HAP-1 (cell line): Measurements from ENCODE around the gene CYLD.

ENCODE experiments used
- DNase-seq, 2 experiments: peaks; one replicate each; pipeline ENCODE4 v3.0.0-alpha.2; 2016 to 2020; ENCODE audit warnings: low spot score in 2 of 2
- H3K27me3 ChIP-seq: fragments of 250-450 bp; sonication (Bioruptor Pico); 2 replicates; pipeline ENCODE4 v1.5.1; 2020; ENCODE audit warnings: low read depth, mild to moderate bottlenecking, moderate library complexity
- H3K36me3 ChIP-seq: fragments of 250-450 bp; sonication (Bioruptor Pico); replicated peaks from 2 replicates; pipeline ENCODE4 v1.5.1; 2020; ENCODE audit warnings: mild to moderate bottlenecking
- H3K4me1 ChIP-seq: fragments of 250-450 bp; sonication (Bioruptor Pico); 2 replicates; pipeline ENCODE4 v1.5.1; 2020; ENCODE audit warnings: mild to moderate bottlenecking
- H3K4me3 ChIP-seq: fragments of 250-450 bp; sonication (Bioruptor Pico); 2 replicates; pipeline ENCODE4 v1.5.1; 2020; ENCODE audit warnings: mild to moderate bottlenecking, moderate library complexity
- H3K9me3 ChIP-seq: fragments of 250-450 bp; sonication (Bioruptor Pico); 2 replicates; pipeline ENCODE4 v1.5.1; 2020; ENCODE audit warnings: mild to moderate bottlenecking, moderate library complexity
- in situ Hi-C: fragments of 300-500 bp; cut with MboI; formaldehyde crosslinking; loops from 3 replicates; pipeline ENCODE4 v1.14.3; 2020; ENCODE audit warnings: low sequenced_read_pairs, inconsistent platforms, mixed read lengths

The CYLD gene

DNA sequence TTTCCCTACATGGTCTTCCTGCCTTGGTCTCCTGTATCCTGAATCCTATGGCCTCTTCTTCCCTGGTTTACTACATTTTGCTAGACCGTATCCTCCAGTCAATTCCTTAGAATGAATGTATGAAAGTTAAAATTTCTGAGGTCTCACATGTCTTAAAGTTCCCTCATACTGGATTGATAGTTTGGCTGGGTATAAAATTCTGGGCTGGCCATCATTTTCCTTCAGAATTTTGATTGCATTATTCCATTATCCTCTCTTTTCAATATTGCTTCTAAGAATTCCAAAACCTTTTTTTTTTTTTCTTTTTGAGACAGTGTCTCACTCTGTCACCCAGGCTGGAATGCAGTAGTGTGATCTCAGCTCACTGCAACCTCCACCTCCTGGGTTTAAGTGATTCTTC is 37.6 kb upstream of the CYLD start:
- in situ Hi-C loops: no loop called here
- no peaks in the 10 kb centered on the region for H3K36me3 ChIP-seq
- DNase-seq: no peak
- H3K9me3 ChIP-seq: peaks cover 17% of the 10 kb centered on the region; the same call in 1 of the 2 replicates
- H3K27me3 ChIP-seq: no peaks in the 10 kb centered on the region
- H3K4me3 ChIP-seq: no peak overlapping the region
- no peaks in the 10 kb centered on the region for H3K4me1 ChIP-seq

DNA sequence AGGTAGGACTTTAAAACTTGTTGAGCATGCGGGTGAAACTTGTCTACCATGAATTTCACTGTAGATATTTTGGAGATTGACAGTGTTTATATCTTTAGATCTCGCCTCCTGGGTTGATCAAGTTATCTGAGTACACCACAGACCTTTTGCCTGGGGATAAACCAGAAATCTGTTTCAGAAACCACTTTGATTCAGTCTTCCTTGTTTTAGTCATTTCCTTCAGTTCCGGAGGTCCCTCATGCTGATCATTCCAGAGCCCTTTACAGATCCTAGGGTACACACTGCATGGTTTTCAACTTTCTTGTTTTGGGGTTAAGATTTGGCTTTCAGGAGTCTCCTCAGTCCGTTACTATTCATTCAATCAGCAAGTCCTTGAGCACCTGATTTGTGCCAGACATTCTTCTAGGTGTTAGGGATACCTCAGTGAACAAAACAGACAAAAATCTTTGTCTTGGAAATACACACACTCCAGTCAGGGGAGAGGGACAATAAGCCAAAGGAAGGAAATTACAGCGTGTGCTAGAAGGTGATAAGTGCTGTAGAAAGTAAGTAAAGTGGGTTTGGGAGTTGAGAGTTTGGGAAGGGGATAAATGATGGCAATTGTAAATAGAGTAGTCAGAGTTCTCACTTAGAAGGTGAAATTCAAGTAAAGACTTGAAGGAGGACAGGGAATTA is 36.3 kb upstream of the CYLD start:
- in situ Hi-C loops: no loop called here
- H3K4me3 ChIP-seq: no peak overlapping the region
- peaks cover 17% of the 10 kb centered on the region; the same call in 1 of the 2 replicates for H3K9me3 ChIP-seq
- no peaks in the 10 kb centered on the region for H3K4me1 ChIP-seq
- H3K36me3 ChIP-seq: no peaks in the 10 kb centered on the region
- H3K27me3 ChIP-seq: no peaks in the 10 kb centered on the region
- DNase-seq: no peak

DNA sequence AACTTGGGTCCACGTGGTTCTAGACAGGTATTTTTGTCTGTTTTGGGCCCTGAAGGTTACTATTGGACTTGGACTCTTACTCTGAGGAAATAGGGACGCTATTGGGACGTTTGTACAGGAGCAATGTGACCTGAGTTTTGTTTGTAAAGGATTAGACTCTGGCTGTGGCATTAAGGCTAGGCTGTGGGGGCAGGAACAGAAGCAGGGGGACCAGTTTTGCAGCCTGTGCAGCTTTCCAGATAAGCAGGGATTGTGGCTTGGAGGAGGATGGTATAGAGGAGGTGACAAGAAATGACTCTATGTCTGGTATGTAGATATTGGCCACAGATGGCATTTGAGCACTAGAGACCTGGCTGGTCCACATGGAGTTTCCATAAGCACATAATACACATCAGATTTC is 35.6 kb upstream of the CYLD start:
- Histone ChIP-seq H3K9me3 (peaks cover 17% of the 10 kb centered on the region; the same call in 1 of the 2 replicates), H3K4me1 (no peaks in the 10 kb centered on the region), H3K36me3 (no peaks in the 10 kb centered on the region), H3K27me3 (no peaks in the 10 kb centered on the region), H3K4me3 (no peak overlapping the region)
- no peak for DNase-seq
- in situ Hi-C loops: no loop called here

- Histone ChIP-seq H3K27me3 (no peaks in the 10 kb centered on the region), H3K9me3 (peaks cover 17% of the 10 kb centered on the region; the same call in 1 of the 2 replicates), H3K4me3 (no peak overlapping the region), H3K4me1 (no peaks in the 10 kb centered on the region), H3K36me3 (no peaks in the 10 kb centered on the region)
- DNase-seq: no peak
- in situ Hi-C loops: no loop called here
Measured at GRCh38 chr16:50708373-50709060, 33.4 kb upstream of the CYLD start.

GRCh38 chr16:50709061-50709684 is 32.7 kb upstream of the CYLD start:
- Histone ChIP-seq H3K4me3 (no peak overlapping the region), H3K27me3 (no peaks in the 10 kb centered on the region), H3K9me3 (peaks cover 10% of the 10 kb centered on the region; the same call in 1 of the 2 replicates), H3K36me3 (no peaks in the 10 kb centered on the region), H3K4me1 (no peaks in the 10 kb centered on the region)
- in situ Hi-C loops: no loop called here
- no peak for DNase-seq

DNA sequence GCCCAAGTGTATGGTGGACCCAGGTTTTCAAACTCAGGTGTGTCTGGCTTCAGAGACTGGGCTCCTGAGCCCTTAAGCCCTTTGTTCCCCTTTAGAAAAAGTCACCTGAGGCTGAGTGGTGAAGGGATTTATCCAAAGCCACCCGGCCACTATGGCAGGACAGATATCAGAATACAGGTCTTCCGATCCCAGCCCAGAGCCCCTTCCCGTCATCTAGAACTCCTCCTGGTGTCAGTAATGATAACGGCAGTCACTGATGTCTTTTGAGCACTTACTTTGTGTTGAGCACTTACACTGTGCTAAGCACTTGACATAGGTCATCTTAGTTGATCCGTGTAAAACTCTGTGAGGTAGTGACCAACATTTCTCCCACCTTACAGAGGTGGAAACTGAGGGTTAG is 31.9 kb upstream of the CYLD start:
- H3K9me3 ChIP-seq: peaks cover 2% of the 10 kb centered on the region; the same call in 1 of the 2 replicates
- DNase-seq: no peak

GRCh38 chr16:50711040-50711439 is 30.8 kb upstream of the CYLD start:
- no peak overlapping the region for H3K4me3 ChIP-seq
- H3K9me3 ChIP-seq: no peaks in the 10 kb centered on the region
- in situ Hi-C loops: no loop called here
- DNase-seq: no peak
- no peaks in the 10 kb centered on the region for H3K27me3 ChIP-seq
- no peaks in the 10 kb centered on the region for H3K4me1 ChIP-seq
- no peaks in the 10 kb centered on the region for H3K36me3 ChIP-seq

More for the DNA sequence above, 31.9 kb upstream of the CYLD start:
- Histone ChIP-seq H3K27me3 (no peaks in the 10 kb centered on the region), H3K4me3 (no peak overlapping the region), H3K4me1 (no peaks in the 10 kb centered on the region), H3K36me3 (no peaks in the 10 kb centered on the region)
- in situ Hi-C loops: no loop called here

GRCh38 chr16:50711862-50712559 is 29.9 kb upstream of the CYLD start:
- H3K36me3 ChIP-seq: no peaks in the 10 kb centered on the region
- no peaks in the 10 kb centered on the region for H3K4me1 ChIP-seq
- H3K27me3 ChIP-seq: no peaks in the 10 kb centered on the region
- no peak overlapping the region for H3K4me3 ChIP-seq
- in situ Hi-C loops: no loop called here
- H3K9me3 ChIP-seq: no peaks in the 10 kb centered on the region
- no peak for DNase-seq

DNA sequence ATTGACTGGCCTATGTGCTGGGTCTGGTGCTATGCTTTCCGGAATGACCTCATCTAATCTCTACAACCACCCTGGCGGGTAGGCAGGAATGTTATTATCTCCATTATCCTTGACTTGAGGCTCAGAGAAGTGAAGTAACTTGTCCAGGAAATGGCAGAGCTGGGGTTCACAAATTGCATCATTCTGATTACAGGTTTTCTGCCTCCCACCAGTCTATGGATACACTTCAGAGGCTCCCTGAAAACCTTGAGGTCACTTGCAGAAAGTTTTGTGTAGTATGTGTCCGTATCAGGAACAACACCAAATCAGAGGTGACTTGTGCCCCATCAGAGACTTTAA is 29.4 kb upstream of the CYLD start:
- H3K27me3 ChIP-seq: no peaks in the 10 kb centered on the region
- DNase-seq: no peak
- H3K4me3 ChIP-seq: no peak overlapping the region
- no peaks in the 10 kb centered on the region for H3K4me1 ChIP-seq
- H3K36me3 ChIP-seq: no peaks in the 10 kb centered on the region
- no peaks in the 10 kb centered on the region for H3K9me3 ChIP-seq
- in situ Hi-C loops: no loop called here

GRCh38 chr16:50712956-50713355 is 28.9 kb upstream of the CYLD start:
- Histone ChIP-seq H3K36me3 (no peaks in the 10 kb centered on the region), H3K9me3 (no peaks in the 10 kb centered on the region), H3K4me1 (no peaks in the 10 kb centered on the region), H3K27me3 (no peaks in the 10 kb centered on the region), H3K4me3 (no peak overlapping the region)
- no peak for DNase-seq
- in situ Hi-C loops: no loop called here

DNA sequence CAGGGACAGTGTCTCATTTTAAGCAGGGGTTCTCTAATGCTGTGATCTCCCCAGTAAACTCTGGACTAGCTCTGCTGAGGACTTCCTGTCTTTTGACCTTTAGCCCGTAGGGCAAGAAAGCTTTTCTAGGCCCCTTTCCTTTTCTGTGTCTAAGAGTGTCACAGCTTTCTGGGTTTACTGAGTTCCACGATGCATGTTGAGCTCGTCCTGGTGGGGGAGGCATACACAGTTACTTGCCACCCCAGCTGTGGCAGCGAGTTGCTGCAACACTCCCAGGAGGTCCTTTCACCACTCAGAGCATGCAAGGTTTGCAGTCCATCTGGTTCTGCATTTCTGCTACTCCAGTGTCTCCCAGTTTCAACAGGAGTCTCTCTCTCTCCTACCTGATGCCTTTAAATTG is 24.8 kb upstream of the CYLD start:
- H3K36me3 ChIP-seq: no peaks in the 10 kb centered on the region
- no peaks in the 10 kb centered on the region for H3K27me3 ChIP-seq
- H3K4me1 ChIP-seq: no peaks in the 10 kb centered on the region
- no peak overlapping the region for H3K4me3 ChIP-seq
- H3K9me3 ChIP-seq: no peaks in the 10 kb centered on the region
- DNase-seq: no peak
- in situ Hi-C loops: no loop called here

GRCh38 chr16:50717494-50717893 is 24.4 kb upstream of the CYLD start:
- no peak for DNase-seq
- Histone ChIP-seq H3K4me1 (no peaks in the 10 kb centered on the region), H3K27me3 (no peaks in the 10 kb centered on the region), H3K36me3 (no peaks in the 10 kb centered on the region), H3K9me3 (no peaks in the 10 kb centered on the region), H3K4me3 (no peak overlapping the region)
- in situ Hi-C loops: no loop called here

DNA sequence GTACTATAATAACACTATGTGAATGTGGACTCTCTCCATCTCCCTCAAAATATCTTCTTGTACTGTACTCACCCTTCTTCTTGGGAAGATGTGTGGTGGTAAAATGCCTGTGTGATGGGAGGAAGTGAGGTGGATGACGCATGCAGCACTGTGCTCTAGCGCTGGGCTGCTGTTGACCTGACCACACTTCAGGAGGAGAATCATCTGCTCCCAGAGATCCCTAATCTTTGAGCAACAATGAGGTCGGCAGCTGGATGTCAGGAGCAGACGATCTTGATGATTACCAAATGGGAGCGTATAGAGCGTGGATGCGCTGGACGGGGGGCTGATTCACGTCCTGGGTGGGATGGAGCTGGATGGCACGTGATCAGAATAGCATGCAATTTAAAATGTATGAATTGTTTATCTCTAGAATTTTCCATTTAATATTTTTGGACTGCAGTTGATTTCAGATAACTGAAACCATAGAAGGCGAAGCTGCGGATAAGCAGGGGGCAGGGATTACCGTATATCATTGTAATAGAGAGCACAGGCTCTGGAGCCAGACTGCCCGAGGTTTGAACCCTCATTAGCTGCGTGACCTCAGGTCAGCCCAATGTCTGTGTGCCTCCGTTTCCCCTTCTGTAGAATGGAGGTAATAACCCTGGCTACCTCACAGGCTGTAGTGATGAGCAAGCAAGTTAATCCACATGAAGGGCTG is 23.7 kb upstream of the CYLD start:
- H3K4me3 ChIP-seq: no peak overlapping the region
- H3K4me1 ChIP-seq: no peaks in the 10 kb centered on the region
- in situ Hi-C loops: no loop called here
- DNase-seq: no peak
- H3K36me3 ChIP-seq: no peaks in the 10 kb centered on the region
- H3K9me3 ChIP-seq: no peaks in the 10 kb centered on the region
- no peaks in the 10 kb centered on the region for H3K27me3 ChIP-seq
